AG10803 (cell line): ENCODE results near the gene NDE1.

ENCODE experiments used
- DNase-seq: peaks from one replicate; pipeline ENCODE4 v3.0.0; 2010; ENCODE audit warnings: low read depth
- H3K4me3 ChIP-seq: 2 replicates; pipeline ENCODE4 v1.5.1; 2011; ENCODE audit warnings: mild to moderate bottlenecking, low read length, control low read depth
- TF ChIP-seq, protein P1 (sequence below): conservative IDR thresholded peaks from 2 replicates; pipeline ENCODE4 v1.5.1; 2011; ENCODE audit warnings: mild to moderate bottlenecking, low read length, control low read depth, inconsistent platforms

Gene NDE1

DNA sequence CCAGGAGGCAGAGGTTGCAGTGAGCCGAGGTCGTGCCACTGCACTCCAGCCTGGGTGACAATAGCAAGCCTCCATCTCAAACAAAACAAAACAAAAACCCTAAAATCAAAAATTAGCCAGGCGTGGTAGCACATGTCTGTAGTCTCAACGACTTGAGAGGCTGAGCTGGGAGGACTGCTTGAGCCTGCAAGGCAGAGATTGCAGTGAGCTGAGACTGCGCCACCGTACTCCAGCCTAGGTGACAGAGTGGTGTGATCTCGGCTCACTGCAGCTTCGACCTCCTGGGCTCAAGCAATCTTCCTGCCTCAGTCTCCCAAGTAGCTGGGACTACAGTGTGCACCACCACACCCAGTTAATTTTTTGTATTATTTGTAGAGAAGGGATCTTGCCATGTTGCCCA lies 119.2 kb downstream of the NDE1 start:
- TF ChIP-seq, protein P1, sequence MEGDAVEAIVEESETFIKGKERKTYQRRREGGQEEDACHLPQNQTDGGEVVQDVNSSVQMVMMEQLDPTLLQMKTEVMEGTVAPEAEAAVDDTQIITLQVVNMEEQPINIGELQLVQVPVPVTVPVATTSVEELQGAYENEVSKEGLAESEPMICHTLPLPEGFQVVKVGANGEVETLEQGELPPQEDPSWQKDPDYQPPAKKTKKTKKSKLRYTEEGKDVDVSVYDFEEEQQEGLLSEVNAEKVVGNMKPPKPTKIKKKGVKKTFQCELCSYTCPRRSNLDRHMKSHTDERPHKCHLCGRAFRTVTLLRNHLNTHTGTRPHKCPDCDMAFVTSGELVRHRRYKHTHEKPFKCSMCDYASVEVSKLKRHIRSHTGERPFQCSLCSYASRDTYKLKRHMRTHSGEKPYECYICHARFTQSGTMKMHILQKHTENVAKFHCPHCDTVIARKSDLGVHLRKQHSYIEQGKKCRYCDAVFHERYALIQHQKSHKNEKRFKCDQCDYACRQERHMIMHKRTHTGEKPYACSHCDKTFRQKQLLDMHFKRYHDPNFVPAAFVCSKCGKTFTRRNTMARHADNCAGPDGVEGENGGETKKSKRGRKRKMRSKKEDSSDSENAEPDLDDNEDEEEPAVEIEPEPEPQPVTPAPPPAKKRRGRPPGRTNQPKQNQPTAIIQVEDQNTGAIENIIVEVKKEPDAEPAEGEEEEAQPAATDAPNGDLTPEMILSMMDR: no peak
- no peak overlapping the region for H3K4me3 ChIP-seq
- DNase-seq: no peak

DNA sequence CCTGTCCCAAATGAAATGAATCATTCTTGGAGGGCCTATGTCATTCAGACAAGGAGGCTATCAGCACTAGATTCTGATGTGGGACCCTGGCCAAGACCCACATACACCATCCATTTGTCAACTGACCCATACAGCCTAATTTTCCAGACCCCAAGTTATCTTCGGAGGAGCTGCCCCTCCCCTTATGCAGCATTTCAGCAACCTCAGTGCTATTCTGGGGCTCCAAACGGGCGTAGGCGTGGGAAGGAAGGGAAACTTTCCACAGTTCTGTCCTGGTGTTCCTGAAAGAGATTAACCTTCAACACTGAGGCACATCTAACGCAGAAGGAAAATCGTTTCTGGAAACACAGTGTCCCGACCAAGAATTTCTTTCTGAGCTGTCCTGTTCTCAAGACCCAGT lies 120.1 kb downstream of the NDE1 start:
- DNase-seq: no peak
- no peak overlapping the region for H3K4me3 ChIP-seq

DNA sequence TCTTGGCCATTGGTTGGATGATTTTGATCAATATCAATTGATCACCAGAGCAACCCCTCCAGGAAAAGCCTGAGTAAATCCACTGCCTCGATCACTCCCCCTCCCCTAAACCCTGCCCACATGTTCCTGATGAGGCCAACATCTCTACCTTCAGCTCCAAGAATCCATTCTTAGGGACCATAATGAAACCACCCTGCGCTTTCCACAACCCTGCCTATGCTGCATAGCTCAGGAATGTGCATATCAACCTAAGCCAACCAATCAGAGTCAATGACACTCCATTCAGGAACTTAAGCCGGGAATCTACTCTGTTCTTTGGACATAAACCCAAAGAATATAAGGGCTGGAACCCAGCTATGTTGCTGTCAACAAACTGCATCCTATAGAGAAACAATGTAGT lies 120.5 kb downstream of the NDE1 start:
- H3K4me3 ChIP-seq: no peak overlapping the region
- TF ChIP-seq, protein P1: no peak

More for the DNA sequence above, 120.1 kb downstream of the NDE1 start:
- TF ChIP-seq, protein P1: no peak

DNA sequence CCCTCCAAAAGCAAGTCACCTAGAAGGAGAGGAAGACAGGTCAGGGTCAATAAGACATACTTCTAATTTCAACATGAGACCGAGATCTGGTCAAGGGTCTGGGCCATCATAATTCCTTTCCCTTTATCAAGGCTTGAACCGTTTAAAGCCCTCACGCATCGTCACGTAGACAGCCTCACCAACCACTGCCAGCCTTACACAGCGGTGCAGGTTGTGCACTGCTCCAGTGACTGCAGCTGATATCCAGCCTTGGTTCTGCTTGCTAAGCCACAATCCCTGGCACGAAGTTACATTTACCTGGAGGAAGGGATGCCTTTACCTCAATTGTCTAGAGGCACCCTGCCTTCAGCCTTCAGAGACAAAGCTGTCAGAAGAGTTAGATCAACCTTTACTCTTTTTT lies 121.6 kb downstream of the NDE1 start:
- DNase-seq: no peak
- TF ChIP-seq, protein P1: no peak
- H3K4me3 ChIP-seq: no peak overlapping the region

More for the DNA sequence above, 120.5 kb downstream of the NDE1 start:
- peak; percentile 58 for DNase-seq

DNA sequence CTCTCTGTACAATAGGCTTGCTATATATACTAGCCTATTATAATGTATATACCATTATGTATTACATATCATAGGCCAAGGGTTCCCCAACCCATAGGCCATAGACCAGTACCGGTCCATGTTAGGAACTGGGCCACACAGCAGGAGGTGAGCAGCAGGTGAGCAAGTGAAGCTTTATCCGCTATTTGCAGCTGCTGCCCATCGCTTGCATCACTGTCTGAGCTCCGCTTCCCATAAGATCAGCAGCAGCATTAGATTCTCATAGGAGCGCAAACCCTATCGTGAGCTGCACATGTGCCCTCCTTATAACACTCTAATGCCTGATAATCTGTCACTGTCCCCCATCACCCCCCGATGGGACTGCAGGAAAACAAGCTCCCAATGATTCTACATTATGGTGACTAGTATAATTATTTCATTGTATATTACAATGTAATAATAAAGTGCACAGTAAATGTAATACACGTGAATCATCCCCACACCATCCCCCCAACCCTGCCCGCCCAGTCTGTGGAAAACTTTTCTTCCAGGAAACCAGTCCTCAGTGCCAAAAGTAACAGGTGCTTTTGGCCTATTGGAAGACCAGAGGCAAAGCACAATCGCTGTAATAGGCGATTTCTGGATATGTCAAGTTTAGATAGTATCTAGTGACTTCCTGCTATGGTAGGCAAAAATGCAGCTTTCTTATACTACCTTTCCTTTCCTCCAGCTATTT lies 122.7 kb downstream of the NDE1 start:
- no peak overlapping the region for H3K4me3 ChIP-seq
- no peak for DNase-seq
- TF ChIP-seq, protein P1: no peak

DNA sequence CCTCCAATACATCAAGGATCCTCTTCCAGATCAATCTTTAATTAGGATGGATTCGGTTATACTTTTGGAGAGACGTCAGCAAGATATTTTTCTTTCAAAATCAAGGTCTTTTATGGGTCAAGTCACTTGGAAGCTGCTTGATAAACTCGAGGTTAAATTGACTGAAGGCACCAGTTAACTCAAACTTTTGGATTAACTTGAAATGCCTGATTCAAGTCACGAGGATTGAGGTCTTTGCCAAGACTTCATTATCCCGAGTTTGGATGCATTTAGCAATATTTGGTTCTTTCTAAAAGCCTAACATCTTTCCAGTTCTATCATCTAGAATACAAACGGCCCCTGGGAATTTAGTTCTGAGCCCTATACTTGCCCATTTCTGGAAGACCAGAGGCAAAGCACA lies 123.9 kb downstream of the NDE1 start:
- no peak for DNase-seq
- no peak overlapping the region for H3K4me3 ChIP-seq
- TF ChIP-seq, protein P1: no peak

DNA sequence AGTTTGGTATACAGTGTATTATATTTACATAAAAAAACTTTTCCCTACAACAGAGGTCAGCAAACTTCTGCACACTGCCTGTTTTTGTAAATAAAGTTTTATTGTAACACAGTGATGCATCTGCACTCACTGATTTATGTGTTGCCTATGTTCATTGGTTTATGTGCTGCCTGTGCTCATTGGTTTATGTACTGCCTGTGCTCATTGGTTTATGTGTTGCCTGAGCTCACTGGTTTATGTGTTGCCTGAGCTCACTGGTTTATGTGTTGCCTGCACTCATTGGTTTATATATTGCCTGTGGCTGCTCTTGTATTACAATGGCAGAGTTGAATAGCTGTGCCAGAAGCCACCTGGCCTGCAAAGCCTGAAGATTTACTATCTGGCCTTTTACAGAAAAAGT lies 125.2 kb downstream of the NDE1 start:
- TF ChIP-seq, protein P1: no peak
- H3K4me3 ChIP-seq: no peak overlapping the region
- DNase-seq: no peak
